Measurements from ENCODE around the gene STK32A. TPM values are rescaled to one million over a fixed set of nuclear protein-coding genes. Genes with fewer than 3 reads are reported as not detected.
"Not testable (repeated sequence)": the region's sequence is repeated elsewhere in the genome, so short reads cannot be mapped to it uniquely, and the experiment has no call there.

Gene STK32A
- polyA plus RNA-seq, 3 donors = 0.66 to 2.8 (median 1.9) TPM

DNA sequence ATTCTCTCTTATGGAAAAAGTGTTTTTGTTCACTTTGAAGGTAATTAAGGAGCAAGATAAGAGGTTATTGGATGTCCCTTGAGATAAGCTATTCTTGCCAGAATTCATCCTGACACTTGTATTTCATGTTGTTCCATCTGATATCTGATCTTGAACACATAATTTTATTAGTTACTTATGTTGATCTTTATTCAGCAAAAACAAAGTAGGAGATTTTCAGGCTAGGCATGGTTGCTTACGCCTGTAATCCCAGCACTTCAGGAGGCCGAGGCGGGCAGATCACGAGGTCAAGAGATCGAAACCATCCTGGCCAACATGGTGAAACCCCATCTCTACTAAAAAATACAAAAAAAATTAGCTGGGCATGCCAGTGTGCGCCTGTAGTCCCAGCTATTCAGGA is 8.4 kb downstream of the STK32A start:
- not testable (repeated sequence) for H3K27ac ChIP-seq (ENCODE audit: low read depth, low read length)
- WGBS, 3 donors = 88 to 98% (median 93%) methylated on average over 2 to 6 of the region's 6 CpGs

DNA sequence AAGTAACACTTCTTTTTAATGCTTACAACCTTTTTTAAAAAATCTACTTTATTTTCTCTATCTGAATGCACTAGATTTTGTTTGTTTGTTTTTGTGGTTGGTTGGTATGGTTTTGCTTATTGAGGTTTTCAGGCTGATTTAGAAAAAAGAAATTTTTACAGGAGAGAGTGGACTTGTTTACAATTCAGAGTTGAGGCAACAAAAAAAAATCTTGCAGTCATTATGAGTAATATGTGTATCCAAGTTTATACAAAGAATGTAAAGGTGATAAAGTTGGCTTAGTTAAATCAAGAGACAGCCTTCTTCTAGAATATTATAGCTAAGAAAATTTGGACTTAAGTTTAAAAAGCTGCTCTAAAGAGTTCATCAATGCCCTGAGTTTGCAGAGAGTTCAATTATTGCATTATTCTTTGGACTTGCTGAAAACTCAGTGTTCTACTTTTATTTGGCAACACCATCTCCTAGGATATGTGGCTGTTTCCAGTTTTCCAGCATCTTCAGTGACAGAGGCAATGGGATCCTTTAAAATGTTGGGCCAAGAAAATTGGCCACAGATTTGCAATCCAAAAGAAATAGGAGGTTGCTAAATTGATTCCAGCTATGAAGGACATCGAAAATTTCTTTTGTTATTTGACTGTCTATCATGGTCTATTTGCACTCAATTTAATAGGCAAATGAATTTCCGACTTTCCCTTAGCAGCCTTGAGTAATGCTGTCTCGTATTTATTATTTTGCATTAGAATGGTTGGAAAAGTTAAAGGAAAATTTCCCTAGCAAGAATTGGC is 10.7 kb downstream of the STK32A start:
- no peak overlapping the region for H3K27ac ChIP-seq (ENCODE audit: low read depth, low read length)
- 52 to 85% (median 58%) methylated on average over 3 of the region's 3 CpGs for WGBS, 3 donors

DNA sequence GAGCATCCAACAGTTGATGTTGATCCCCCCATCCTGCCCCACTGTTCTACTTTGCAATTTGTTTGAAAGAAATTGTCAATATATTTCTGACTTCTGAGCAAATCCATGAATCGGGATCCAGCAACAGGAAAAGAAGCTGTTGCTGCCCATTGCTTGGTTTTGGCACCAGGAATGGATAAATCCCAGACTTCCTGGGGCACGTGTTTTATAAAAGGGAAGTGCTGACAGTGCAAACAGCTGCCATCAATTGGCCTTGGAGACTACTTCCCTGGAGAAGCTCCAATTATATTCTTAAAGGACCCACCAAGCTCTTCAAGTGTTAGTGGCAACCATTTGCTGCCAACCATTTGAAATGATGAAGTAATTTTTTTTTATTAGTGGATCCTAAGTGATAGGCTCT is 13.7 kb downstream of the STK32A start:
- no peak overlapping the region for H3K27ac ChIP-seq (ENCODE audit: low read depth, low read length)
- WGBS, 3 donors = 21 to 34% (median 32%) methylated on average over 2 of the region's 2 CpGs

DNA sequence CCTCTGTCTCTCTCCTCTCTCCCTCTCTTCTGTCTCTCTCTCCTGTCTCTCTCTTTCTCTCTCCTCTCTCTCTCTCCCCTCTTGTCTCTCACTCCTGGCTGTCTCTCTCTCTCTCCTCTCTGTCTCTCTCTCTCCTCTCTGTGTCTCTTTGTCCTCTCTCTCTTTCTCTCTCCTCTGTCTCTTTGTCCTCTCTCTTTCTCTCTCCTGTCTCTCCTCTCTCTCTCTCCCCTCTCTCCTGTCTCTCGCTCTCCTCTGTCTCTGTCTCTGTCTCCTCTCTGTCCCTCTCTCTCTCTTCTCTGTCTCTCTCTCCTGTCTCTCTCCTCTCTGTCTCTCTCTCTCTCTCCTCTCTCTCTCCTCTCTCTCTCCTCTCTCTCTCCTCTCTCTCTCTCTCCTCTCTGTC is 25.0 kb downstream of the STK32A start:
- no peak overlapping the region for H3K27ac ChIP-seq (ENCODE audit: low read depth, low read length)
- 84 to 95% (median 95%) methylated on average over 1 of the region's 1 CpG for WGBS, 3 donors

DNA sequence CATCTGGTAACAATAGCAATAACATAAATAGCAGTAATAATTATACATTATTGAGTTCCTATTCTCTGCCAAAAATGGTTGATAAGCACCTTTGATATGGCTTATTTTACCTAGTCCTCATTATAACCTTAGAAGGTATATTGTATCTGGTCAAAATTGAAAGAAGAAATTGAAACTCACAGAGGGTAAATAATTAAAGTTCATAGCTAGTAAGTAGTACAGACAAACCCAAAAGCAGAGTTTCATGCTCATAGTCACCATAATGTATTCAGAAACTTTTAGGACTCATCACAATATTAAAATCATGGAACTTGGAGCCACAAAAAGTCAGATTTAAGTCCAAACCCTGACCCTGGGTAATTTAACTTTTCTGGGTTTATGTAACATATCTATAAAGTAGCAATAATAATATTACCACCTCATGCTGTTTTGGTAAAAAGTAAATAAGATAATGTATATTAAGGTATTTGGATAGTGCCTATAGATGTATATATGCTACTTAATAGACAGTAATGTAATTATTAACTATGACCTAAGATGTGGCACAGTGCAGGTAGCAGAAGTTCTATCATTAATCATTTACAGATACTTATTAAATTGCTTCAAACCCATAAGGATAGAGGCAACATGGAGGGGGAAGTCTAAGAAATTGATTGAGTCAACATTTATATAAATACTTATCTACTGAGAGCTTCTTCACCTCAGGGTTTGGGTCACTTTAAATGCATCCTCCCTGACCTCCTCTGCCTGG is 32.4 kb downstream of the STK32A start:
- no peak overlapping the region for H3K27ac ChIP-seq (ENCODE audit: low read depth, low read length)

DNA sequence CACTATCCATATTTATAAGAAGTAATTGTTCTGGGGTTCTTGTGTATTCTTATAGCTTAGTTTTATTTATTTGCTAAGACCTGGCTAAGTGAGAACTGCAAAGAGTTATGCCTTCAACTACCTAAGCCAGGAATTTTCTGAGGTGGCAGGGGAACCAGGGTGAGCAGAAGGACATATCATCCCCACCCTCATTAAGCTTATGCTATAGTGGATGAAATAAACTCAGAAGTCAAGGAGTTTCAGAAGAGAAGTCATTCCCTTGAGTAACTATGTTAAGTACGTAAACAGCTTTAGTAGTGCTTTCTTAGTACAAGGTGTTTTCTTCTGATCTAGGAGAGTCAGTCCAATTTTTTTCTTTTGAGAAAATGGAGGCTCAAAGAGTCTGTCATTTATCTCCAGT is 41.7 kb downstream of the STK32A start:
- 84 to 92% (median 91%) methylated on average over 1 of the region's 1 CpG for WGBS, 3 donors

DNA sequence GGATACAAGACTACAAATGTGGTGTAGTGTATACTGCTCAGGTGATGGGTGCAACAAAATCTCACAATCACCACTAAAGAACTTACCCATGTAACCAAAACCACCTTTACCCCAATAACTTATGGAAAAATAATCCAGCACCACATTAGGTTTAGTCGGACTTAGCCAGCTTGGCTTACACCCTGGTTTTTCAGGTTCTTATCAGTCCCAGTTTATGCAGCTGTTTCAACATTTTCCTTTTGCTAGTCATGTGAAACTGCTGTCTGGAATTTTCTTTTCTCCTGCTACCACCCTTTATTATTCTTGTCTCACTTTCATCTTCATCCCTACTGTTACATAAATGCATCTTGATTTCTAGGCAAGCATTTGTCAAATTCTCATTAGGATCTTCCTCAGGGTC is 51.5 kb downstream of the STK32A start:
- WGBS, 3 donors = 29 to 93% (median 73%) methylated on average over 1 of the region's 1 CpG
- no peak overlapping the region for H3K27ac ChIP-seq (ENCODE audit: low read depth, low read length)

More for the DNA sequence above, 41.7 kb downstream of the STK32A start:
- no peak overlapping the region for H3K27ac ChIP-seq (ENCODE audit: low read depth, low read length)

DNA sequence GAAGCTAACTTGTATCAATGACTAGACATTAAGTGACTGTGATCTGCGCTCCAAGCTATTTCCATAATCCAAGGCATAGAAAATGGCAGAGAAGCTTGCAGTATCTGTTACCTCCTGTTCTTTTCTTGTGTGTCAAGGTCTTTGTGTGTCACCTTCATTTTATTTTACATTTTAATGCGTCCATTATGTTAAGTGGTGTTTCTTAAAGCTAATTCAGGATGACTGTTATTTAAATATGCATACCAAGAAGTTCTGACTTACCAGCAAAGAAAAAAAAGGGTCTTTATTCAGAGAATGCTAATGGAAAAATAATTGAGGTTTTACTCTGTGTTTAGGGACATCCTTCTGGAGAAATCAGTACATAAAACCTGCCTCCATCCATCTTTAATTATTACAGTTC is 52.3 kb downstream of the STK32A start:
- WGBS, 3 donors = 75 to 81% (median 77%) methylated on average over 2 of the region's 2 CpGs
- no peak overlapping the region for H3K27ac ChIP-seq (ENCODE audit: low read depth, low read length)

DNA sequence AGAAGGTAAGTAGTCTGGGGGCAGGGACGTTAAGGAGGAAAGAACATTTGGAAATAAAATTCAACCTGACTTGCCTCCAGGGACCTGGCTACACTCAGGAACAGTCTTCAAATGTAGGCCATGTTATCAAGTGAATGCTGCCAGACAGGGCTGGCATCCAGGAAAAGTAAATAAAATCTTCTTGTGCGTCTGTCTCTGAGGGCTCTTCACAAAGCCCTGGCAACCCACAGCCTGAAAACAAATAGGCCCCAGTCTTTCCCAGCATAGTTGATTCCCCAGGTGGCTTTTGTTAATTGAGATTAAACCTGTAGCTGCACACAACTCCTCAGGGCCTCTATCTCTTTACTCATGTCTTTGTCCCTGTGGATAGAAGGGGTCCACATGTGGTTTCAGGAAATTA is 55.4 kb downstream of the STK32A start:
- 31 to 67% (median 67%) methylated on average over 2 of the region's 2 CpGs for WGBS, 3 donors
- H3K27ac ChIP-seq (ENCODE audit: low read depth, low read length) = no peak overlapping the region

DNA sequence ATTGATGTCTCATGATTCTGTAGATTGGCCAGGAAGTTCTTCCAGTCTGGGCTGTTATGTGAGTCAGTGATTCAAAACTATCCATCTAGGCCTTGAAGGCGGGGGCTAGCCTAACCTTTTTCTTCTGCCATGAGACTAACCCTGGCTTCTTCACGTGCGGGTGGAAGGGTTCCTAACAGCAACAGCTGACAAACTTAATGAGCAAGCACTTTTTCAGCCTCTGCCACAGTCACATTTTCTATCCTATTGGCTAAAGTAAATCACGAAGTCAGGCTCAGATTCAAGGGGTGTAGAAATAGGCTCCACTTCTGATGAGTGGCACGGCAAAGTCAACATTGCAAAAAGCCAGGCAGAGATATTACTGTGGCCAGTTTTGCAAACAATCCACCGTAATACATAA is 68.4 kb downstream of the STK32A start:
- 73 to 83% (median 80%) methylated on average over 6 of the region's 6 CpGs for WGBS, 3 donors
- no peak overlapping the region for H3K27ac ChIP-seq (ENCODE audit: low read depth, low read length)

DNA sequence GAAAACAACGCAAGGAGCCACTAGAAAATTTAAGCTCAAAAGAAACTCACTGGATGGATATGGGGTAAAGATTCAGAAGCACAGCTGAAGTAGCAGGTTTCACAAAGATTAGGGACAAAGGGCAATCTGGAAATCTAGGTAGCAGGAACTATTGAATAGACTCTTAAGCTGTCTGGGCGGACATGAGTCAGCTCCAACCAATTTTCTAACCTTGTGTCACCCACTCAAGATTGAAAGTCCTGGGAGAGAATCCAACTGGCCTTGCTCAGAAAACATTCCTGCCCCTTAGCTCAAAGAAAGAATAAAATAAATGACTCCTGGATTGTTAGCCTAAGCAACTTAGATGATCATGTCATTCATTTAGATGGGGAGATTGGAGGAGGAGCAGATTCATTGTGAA is 69.2 kb downstream of the STK32A start:
- 77 to 90% (median 83%) methylated on average over 2 of the region's 2 CpGs for WGBS, 3 donors
- no peak overlapping the region for H3K27ac ChIP-seq (ENCODE audit: low read depth, low read length)

DNA sequence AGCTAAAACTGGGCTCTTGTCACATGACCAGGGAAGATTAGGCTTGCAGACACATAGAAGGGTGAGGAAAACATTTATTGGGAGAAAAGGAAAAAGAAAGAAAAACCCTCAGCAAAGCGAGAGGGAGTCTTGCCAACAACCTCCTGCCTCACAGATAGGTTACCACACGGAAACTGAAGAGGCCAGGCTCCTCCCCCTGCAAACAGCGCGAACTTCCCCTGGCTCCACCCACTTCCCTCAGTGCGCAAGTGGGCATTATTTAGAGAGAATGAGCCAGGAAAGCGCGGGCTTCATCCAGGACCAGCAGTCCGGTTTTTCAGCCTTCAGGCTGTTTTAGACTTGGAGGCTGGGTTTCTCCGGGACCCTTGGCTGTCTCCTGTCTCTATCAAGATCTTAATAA is 70.3 kb downstream of the STK32A start:
- no peak overlapping the region for H3K27ac ChIP-seq (ENCODE audit: low read depth, low read length)
- 85 to 92% (median 89%) methylated on average over 9 of the region's 9 CpGs for WGBS, 3 donors

DNA sequence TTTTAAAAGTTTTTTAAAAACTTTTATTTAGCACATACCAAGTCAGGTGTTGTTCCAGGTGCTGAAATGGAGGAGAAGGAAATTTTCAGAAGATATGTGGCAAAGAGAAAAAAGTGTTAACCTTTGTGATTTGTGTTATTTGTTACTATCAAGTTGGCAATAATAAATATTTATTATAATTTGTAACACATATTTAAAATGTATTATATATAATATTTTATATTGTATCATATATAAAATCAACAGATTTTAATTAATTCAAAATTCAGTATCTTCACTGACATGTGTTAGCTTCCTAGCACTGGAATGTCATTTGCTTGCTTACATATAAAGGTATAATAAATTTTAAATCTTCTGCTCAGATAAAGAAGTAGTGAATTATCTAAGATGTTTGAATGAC is 71.5 kb downstream of the STK32A start:
- no peak overlapping the region for H3K27ac ChIP-seq (ENCODE audit: low read depth, low read length)

DNA sequence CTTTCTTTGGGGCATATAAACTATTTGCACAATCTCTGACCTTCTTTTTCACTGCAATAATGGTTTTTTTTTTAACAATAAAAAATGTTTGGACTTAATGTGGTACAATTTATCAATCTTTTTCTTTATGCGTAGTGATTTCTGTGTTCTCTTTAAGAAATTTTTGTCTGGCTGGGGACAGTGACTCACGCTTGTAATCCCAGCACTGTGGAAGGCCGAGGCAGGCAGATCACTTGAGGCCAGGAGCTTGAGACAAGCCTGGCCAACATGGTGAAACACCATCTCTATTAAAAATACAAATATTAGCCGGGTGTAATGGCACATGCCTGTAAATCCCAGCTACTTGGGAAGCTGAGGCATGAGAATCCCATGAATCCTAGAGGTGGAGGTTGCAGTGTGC is 72.3 kb downstream of the STK32A start:
- no peak overlapping the region for H3K27ac ChIP-seq (ENCODE audit: low read depth, low read length)
- WGBS, 3 donors = 79 to 94% (median 85%) methylated on average over 4 of the region's 4 CpGs

DNA sequence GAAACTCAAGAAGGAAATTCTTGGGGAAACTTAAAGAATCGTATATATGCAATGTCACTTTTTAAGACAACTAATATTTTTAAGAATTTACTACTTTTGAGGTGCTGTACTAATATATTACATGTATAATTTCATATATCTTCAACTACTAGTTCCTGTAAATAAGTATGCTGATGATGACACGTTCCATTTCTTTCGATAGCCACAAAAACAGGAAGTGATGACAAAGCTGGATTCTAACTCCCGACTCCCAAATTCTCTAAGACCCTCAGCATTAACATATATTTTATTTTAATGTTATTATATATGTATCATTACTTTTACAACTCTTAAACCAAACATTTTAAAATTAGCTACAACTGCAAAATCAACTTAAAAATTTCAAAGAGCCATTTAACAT is 74.8 kb downstream of the STK32A start:
- no peak overlapping the region for H3K27ac ChIP-seq (ENCODE audit: low read depth, low read length)
- 46 to 74% (median 50%) methylated on average over 4 of the region's 4 CpGs for WGBS, 3 donors

DNA sequence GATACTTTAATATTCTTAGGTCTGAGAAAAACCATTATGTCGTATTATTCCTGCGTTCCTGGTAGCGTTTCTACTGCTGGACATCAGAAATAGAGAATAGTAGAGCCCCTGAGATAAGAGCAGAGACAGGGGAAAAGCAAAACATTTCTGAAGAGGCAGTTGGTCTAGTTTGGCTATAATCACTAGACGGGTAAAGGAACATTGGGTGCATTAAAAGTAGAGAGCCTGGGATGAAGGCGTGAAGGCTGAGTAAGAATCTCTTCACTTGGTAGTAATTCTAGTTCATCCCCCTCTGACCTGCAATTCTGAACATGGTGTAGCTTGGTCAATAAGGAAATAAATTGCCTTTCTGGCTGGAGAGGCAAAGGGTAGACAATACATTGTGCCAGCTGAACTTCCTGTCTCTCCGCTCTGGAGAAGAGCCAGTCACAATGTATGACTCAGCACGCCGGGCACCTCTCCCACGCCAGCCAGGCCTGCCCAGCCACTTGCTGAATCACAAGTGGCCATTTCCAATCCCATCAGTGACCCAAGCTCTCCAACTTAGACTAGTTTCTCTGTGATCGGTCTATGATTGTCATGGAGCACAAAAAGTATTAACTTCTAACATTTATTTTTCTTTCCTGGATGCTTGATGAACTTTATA is 75.4 kb downstream of the STK32A start:
- H3K27ac ChIP-seq (ENCODE audit: low read depth, low read length) = no peak overlapping the region

DNA sequence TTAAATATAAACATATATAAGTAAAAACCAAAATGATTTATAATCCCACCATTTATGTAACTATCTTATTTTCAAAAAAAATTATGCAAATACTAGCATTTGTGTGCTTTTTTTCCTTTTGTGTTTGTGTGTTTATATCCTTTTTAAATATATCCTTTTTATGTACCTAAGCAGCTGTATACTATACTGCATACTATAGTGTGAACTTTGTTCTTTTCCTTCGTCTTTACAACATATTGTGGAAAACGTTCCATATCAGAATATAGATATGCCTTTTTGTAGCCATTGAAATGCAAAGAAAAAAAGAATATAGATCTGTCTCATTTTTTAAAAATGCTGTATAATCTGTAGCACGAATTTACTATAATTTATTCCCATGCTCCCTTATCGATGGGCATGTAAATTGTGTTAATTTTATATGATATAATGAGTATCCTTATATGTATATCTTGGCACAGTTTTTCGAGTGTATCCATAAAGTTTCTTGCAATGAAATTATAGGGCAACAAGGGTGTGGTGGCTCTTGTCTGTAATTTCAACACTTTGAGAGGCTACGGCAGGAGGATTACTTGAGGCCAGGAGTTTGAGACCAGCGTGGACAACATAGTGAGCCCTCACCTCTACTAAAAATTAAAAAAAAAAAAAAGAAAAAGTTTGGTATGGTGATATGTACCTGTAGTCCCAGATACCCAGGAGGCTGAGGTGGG is 83.3 kb downstream of the STK32A start:
- 86 to 88% (median 87%) methylated on average over 7 of the region's 7 CpGs for WGBS, 3 donors
- no peak overlapping the region for H3K27ac ChIP-seq (ENCODE audit: low read depth, low read length)

More for the DNA sequence above, 75.4 kb downstream of the STK32A start:
- WGBS, 3 donors = 59 to 81% (median 61%) methylated on average over 10 of the region's 10 CpGs

DNA sequence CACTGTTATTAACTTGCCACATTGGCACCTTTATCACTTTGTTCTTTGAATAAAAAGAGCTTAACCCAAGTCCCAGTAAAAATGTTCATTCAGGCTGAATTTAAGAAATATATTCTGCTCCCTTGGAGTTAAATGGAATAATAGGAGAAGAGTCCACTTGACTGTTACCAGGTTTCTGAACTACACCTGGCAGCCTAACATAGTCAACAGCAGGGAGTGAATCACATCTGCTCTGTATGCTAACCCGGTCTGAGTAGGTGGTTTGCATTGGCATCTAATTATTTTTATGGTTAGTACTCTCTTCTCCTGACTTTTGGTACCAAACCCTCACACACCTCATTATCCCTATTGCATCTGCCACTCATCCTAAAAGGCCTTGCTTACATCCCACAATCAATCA is 86.7 kb downstream of the STK32A start:
- WGBS, 3 donors = 77 to 87% (median 81%) methylated on average over 1 of the region's 1 CpG
- no peak overlapping the region for H3K27ac ChIP-seq (ENCODE audit: low read depth, low read length)

DNA sequence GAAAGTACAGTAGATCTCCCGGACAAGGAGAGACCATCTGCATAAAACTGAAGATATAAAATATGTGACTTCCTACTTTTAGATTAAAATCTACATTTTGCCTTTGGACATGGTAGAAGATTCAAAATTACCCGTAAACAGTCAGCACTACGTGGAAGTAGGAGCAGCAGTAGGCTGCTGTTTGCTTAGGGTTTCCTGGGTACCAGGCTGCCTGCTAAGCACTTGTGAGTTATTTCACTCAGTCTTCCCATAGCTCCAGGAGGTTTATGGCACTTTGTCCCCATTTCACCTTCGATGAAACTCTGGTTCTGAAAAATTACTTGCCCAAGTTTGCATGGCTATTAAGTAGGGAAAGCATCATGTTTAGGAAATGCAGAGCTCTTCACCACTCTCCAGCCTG is 92.6 kb downstream of the STK32A start:
- H3K27ac ChIP-seq (ENCODE audit: low read depth, low read length) = no peak overlapping the region
- WGBS, 3 donors = 31 to 76% (median 64%) methylated on average over 4 of the region's 4 CpGs

Measured in adipose tissue (tissue), 3 donors.